Stomach (tissue), 9 donors: ENCODE results near the gene SMYD5. TPM values are rescaled to one million over a fixed set of nuclear protein-coding genes. Genes with fewer than 3 reads are reported as not detected.

Source experiments
- DNase-seq, 2 donors: peaks; one replicate each; pipeline versions ENCODE4 v3.0.0 to v3.0.0-alpha.2; 2013 to 2019
- H3K27ac ChIP-seq, 5 donors: fragments of 200-600 bp in 4 of 5; sonication (generic) in 4 of 5; one replicate each; pipeline ENCODE4 v1.5.1; 2013 to 2019; ENCODE audit warnings: mild to moderate bottlenecking in 1 of 5, moderate library complexity in 1 of 5
- H3K27me3 ChIP-seq, 3 donors: fragments of 200-600 bp; sonication (generic); one replicate each; pipeline ENCODE4 v1.5.1; 2017 to 2019; ENCODE audit warnings: mixed run types in 1 of 3
- H3K36me3 ChIP-seq, 4 donors: fragments of 200-600 bp; sonication (generic); 1 replicate in 3 of 4; 2 replicates in 1 of 4; pipeline ENCODE4 v1.5.1; 2016 to 2019
- H3K4me1 ChIP-seq, 4 donors: fragments of 200-600 bp; sonication (generic); one replicate each; pipeline ENCODE4 v1.5.1; 2016 to 2019
- H3K4me3 ChIP-seq, 4 donors: fragments of 200-600 bp; sonication (generic) in 3 of 4; one replicate each; pipeline ENCODE4 v1.5.1; 2016 to 2019; ENCODE audit warnings: mild to moderate bottlenecking in 1 of 4
- H3K9me3 ChIP-seq, 4 donors: fragments of 200-600 bp; sonication (generic); one replicate each; pipeline ENCODE4 v1.5.1; 2016 to 2019
- EP300 ChIP-seq: sonication (generic); formaldehyde crosslinking; IDR thresholded peaks from one replicate; pipeline ENCODE4 v1.6.1; 2017; ENCODE audit warnings: antibody characterized with exemption
- POLR2A ChIP-seq, 4 donors: fragments of 450-650 bp; IDR thresholded peaks; one replicate each; pipeline ENCODE4 v1.6.1; 2016; ENCODE audit warnings: antibody characterized with exemption in 4 of 4, control low read depth in 2 of 4, mild to moderate bottlenecking in 1 of 4, moderate library complexity in 1 of 4
- POLR2AphosphoS5 ChIP-seq, 3 donors: sonication (generic); formaldehyde crosslinking; IDR thresholded peaks; one replicate each; pipeline ENCODE4 v1.6.1; 2016; ENCODE audit warnings: antibody characterized with exemption in 3 of 3
- WGBS, 5 donors: extraction: QIAGEN DNeasy Blood & Tissue Kit in 3 of 5; methylation state at CpG; one replicate each; pipeline versions ENCODE4 v1.1.5 to v1.1.7; 2013 to 2018; 5-methylcytosine and 5-hydroxymethylcytosine counted together
- intact Hi-C: fragments of 100-400 bp; cut with DNase I; formaldehyde crosslinking; loops from one replicate; pipeline ENCODE4 v1.15.1; 2023; ENCODE audit warnings: low total_unique reads
- polyA plus RNA-seq, 3 donors: library from polyadenylated mRNA; stranded (reverse); fragments of 200-250 nt; gene quantifications; one replicate each; pipeline ENCODE4 v1.2.3, GENCODE V29; 2013
- total RNA-seq, 5 donors: library from RNA; depleted of rRNA; stranded (reverse); fragments of >200 nt; gene quantifications; one replicate each; pipeline versions ENCODE4 v1.1.0 to v1.2.3, GENCODE V29; 2014 to 2016
- TF ChIP-seq, protein P1 (sequence below), 7 experiments: fragments of 450-650 bp in 4 of 7; fragments of 200-600 bp in 3 of 7; sonication (generic) in 3 of 7; IDR thresholded peaks; one replicate each; pipeline ENCODE4 v1.5.1; 2016 to 2019; ENCODE audit warnings: antibody characterized with exemption in 7 of 7, control low read depth in 2 of 7, mild to moderate bottlenecking in 1 of 7
- donor health status: healthy with polysubstance abuse.
- donor health status: Bipolar disorder and iron deficiency.
- donor health status: healthy.

Gene SMYD5
- total and polyA plus RNA-seq, 8 donors = 3.5 to 136 (median 12.9) TPM

DNA sequence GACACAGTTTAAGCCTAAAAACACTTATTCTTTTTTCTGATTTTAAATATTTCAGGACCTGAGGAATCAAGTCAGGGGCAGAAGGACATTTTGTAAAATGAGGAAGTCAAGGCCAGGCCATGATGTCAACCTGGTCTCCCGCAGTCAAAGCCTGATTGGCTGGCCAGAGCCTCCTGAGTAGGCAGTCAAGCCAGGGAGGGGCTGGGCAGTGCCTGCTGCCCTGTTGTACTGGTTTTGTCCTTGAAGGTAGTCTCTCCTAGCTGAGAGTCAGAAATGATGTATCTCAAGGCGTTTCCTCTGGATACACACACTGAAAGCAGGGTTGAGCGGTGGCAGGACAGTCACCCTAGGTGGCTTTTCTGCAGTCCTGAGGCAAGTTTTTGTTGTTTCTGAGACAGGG is 39.9 kb downstream of the SMYD5 start:
- Histone ChIP-seq H3K36me3 (peaks cover 43 to 68% (median 66%) of the 10 kb centered on the region in 4 donors), H3K27me3 (no peaks in the 10 kb centered on the region), H3K4me3 (no peak overlapping the region), H3K27ac (no peak overlapping the region), H3K9me3 (no peaks in the 10 kb centered on the region), H3K4me1 (no peaks in the 10 kb centered on the region)
- 86 to 92% (median 87%) methylated on average over 3 of the region's 3 CpGs for WGBS, 5 donors
- no peak for DNase-seq
- intact Hi-C loops = no loop called here
- no peak for TF ChIP-seq EP300
- TF ChIP-seq POLR2A (IDR thresholded peaks at IDR 0.05) = no peak
- TF ChIP-seq, protein P1, sequence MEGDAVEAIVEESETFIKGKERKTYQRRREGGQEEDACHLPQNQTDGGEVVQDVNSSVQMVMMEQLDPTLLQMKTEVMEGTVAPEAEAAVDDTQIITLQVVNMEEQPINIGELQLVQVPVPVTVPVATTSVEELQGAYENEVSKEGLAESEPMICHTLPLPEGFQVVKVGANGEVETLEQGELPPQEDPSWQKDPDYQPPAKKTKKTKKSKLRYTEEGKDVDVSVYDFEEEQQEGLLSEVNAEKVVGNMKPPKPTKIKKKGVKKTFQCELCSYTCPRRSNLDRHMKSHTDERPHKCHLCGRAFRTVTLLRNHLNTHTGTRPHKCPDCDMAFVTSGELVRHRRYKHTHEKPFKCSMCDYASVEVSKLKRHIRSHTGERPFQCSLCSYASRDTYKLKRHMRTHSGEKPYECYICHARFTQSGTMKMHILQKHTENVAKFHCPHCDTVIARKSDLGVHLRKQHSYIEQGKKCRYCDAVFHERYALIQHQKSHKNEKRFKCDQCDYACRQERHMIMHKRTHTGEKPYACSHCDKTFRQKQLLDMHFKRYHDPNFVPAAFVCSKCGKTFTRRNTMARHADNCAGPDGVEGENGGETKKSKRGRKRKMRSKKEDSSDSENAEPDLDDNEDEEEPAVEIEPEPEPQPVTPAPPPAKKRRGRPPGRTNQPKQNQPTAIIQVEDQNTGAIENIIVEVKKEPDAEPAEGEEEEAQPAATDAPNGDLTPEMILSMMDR (IDR thresholded peaks at IDR 0.05) = no peak
- TF ChIP-seq POLR2AphosphoS5 (IDR thresholded peaks at IDR 0.05) = no peak

DNA sequence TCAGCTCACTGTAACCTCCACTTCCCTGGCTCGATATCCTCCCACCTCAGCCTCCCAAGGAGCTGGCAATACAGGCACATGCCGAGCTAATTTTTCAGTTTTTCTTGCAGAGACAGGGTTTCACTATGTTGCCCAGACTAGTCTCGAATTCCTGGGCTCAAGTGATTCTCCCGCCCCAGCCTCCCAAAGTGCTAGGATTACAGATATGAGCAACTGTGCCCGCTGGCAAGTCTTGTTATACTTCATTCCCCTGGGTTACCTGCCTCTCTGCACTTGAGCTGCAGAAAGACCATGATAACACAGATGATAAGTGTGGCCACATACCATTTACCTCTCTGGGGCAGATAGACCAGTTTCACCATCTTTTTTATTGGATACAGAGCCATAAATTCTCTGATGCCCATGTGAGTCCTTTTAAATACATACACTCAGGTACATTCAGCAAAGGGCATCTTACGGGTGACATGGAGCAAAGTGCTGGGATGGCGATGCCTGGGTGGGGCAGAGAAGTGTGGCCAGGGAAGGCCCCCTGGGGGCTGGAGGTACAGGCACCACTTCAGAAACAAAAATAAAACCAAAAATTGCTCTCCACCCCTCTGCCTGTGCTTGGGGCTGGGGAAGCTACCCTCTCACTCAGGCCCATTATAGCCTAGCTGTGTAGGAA is 40.4 kb downstream of the SMYD5 start:
- DNase-seq = no peak
- Histone ChIP-seq H3K4me3 (no peak overlapping the region), H3K27me3 (no peaks in the 10 kb centered on the region), H3K9me3 (no peaks in the 10 kb centered on the region), H3K36me3 (peaks cover 37 to 64% (median 60%) of the 10 kb centered on the region in 4 donors), H3K27ac (no peak overlapping the region), H3K4me1 (no peaks in the 10 kb centered on the region)
- WGBS, 5 donors = 87 to 94% (median 92%) methylated on average over 6 to 7 of the region's 7 CpGs
- intact Hi-C loops = no loop called here
- TF ChIP-seq POLR2A (IDR thresholded peaks at IDR 0.05) (no peak), EP300 (no peak)

DNA sequence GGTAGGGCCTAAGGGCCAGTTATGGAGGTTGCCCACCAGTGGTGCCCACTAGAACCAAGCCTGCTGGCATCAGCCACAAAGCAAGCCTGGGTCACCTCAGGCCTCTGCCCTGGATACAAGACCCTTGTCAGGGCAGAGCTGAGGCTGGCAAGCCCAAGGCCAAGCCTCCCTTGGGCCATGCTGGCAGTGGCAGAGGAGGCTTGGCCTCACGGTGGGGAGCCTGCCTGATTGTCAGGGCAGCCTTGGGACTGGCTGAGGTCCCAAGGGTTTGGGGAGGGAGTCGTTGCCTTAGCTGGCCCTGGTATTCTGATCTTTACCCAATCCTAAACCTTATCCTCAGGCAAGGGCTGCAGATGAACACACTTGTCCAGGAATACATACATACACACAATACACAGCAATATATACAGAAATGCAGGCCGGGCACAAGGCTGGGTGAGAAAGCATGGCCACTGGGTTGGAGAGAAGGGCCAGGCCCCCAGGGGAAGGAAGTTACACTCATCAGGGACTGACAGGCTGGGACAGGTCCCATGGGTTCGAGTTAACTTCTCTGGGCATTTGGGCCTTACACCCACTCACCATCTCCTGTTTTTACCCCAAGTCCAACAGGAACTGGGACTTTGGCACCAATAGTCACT is 41.1 kb downstream of the SMYD5 start:
- WGBS, 5 donors = 54 to 65% (median 62%) methylated on average over 3 to 4 of the region's 4 CpGs
- intact Hi-C loops = no loop called here
- no peak for TF ChIP-seq POLR2AphosphoS5 (IDR thresholded peaks at IDR 0.05)
- no peak for TF ChIP-seq POLR2A (IDR thresholded peaks at IDR 0.05)
- TF ChIP-seq EP300 = no peak
- TF ChIP-seq, protein P1 (IDR thresholded peaks at IDR 0.05) = no peak

DNA sequence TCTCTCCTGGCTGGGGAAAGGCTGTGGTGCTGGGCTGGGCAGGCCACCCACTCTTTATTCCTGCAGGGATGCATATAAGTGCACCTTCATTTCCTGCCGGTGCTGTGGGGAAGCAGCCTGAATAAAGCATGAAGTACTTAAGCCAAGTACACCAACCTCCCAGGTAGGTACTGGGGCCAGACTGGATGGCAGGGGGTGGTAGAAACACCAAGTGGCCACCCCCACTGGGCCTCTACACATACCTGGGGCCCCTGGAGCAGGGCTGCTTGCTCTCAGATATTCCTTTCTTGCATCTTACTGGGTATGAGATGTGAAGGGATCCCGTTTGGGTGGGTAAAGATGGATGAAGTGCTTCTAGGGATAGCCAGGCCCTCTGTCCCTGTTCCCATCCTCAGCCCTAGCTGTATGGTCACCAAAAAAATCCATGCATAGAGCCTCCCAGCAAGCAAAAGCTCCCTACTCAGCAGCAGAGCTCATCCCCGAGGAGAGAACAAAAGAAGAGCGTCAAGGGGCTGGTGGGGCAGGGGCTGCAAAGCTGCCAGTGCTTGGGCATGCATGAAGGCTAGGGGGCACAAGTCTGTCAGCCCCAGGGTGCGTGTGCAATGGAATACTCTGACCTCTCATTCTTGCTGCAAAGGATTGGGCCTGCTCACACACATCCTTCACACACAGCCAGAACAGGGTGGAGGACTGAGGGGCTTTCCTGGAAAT is 42.0 kb downstream of the SMYD5 start:
- 58 to 67% (median 62%) methylated on average over 5 of the region's 5 CpGs for WGBS, 5 donors
- H3K27ac ChIP-seq = no peak overlapping the region
- no peak for DNase-seq

More for the DNA sequence above, 41.1 kb downstream of the SMYD5 start:
- peaks cover 30 to 57% (median 54%) of the 10 kb centered on the region in 4 donors for H3K36me3 ChIP-seq
- no peak overlapping the region for H3K27ac ChIP-seq
- DNase-seq = no peak
- H3K27me3 ChIP-seq = no peaks in the 10 kb centered on the region
- H3K4me1 ChIP-seq = no peaks in the 10 kb centered on the region
- H3K9me3 ChIP-seq = no peaks in the 10 kb centered on the region
- H3K4me3 ChIP-seq = no peak overlapping the region

More for the DNA sequence above, 42.0 kb downstream of the SMYD5 start:
- Histone ChIP-seq H3K9me3 (no peaks in the 10 kb centered on the region), H3K4me3 (no peak overlapping the region), H3K4me1 (no peaks in the 10 kb centered on the region), H3K27me3 (no peaks in the 10 kb centered on the region), H3K36me3 (peaks cover 21 to 48% (median 44%) of the 10 kb centered on the region in 4 donors)
- intact Hi-C loops = no loop called here
- TF ChIP-seq, protein P1 (IDR thresholded peaks at IDR 0.05) = no peak
- no peak for TF ChIP-seq EP300
- no peak for TF ChIP-seq POLR2A (IDR thresholded peaks at IDR 0.05)
- no peak for TF ChIP-seq POLR2AphosphoS5 (IDR thresholded peaks at IDR 0.05)
